Measurements from ENCODE around the gene RAP1GAP2.

RAP1GAP2 gene

GRCh38 chr17:2797637-2798036 lies 1.4 kb downstream of the RAP1GAP2 start:
- FAIRE-seq (no peak), DNase-seq (ENCODE audit: insufficient read length, low spot score) (no peak)
- TF ChIP-seq POLR2A (IDR thresholded peaks at IDR 0.05; ENCODE audit: low read depth, low read length), result no peak

- no peak for FAIRE-seq
- no peak for DNase-seq (ENCODE audit: insufficient read length, low spot score)
- no peak for TF ChIP-seq POLR2A (IDR thresholded peaks at IDR 0.05; ENCODE audit: low read depth, low read length)
Observed at GRCh38 chr17:2798188-2798587, 1.9 kb downstream of the RAP1GAP2 start.

- no peak for TF ChIP-seq POLR2A (IDR thresholded peaks at IDR 0.05; ENCODE audit: low read depth, low read length)
- FAIRE-seq, result no peak
- DNase-seq (ENCODE audit: insufficient read length, low spot score), result no peak
Observed at GRCh38 chr17:2798678-2799077, 2.4 kb downstream of the RAP1GAP2 start.

GRCh38 chr17:2799653-2800052 lies 3.4 kb downstream of the RAP1GAP2 start:
- FAIRE-seq (no peak), DNase-seq (ENCODE audit: insufficient read length, low spot score) (no peak)
- no peak for TF ChIP-seq POLR2A (IDR thresholded peaks at IDR 0.05; ENCODE audit: low read depth, low read length)

GRCh38 chr17:2800367-2800766 lies 4.1 kb downstream of the RAP1GAP2 start:
- TF ChIP-seq POLR2A (IDR thresholded peaks at IDR 0.05; ENCODE audit: low read depth, low read length), result no peak
- FAIRE-seq, result no peak
- DNase-seq (ENCODE audit: insufficient read length, low spot score), result no peak

- DNase-seq (ENCODE audit: insufficient read length, low spot score) (no peak), FAIRE-seq (no peak)
- no peak for TF ChIP-seq POLR2A (IDR thresholded peaks at IDR 0.05; ENCODE audit: low read depth, low read length)
Observed at GRCh38 chr17:2801841-2802240, 5.6 kb downstream of the RAP1GAP2 start.

GRCh38 chr17:2802574-2802973 lies 6.3 kb downstream of the RAP1GAP2 start:
- no peak for DNase-seq (ENCODE audit: insufficient read length, low spot score)
- no peak for TF ChIP-seq POLR2A (IDR thresholded peaks at IDR 0.05; ENCODE audit: low read depth, low read length)
- FAIRE-seq, result no peak

GRCh38 chr17:2803386-2803785 lies 7.1 kb downstream of the RAP1GAP2 start:
- DNase-seq (ENCODE audit: insufficient read length, low spot score), result no peak
- FAIRE-seq, result no peak
- TF ChIP-seq POLR2A (IDR thresholded peaks at IDR 0.05; ENCODE audit: low read depth, low read length), result no peak

GRCh38 chr17:2803971-2804370 lies 7.7 kb downstream of the RAP1GAP2 start:
- FAIRE-seq (no peak), DNase-seq (ENCODE audit: insufficient read length, low spot score) (no peak)
- TF ChIP-seq POLR2A (IDR thresholded peaks at IDR 0.05; ENCODE audit: low read depth, low read length), result no peak

GRCh38 chr17:2804912-2805311 lies 8.7 kb downstream of the RAP1GAP2 start:
- DNase-seq (ENCODE audit: insufficient read length, low spot score) (no peak), FAIRE-seq (no peak)
- TF ChIP-seq POLR2A (IDR thresholded peaks at IDR 0.05; ENCODE audit: low read depth, low read length), result no peak

GRCh38 chr17:2805961-2806360 lies 9.7 kb downstream of the RAP1GAP2 start:
- TF ChIP-seq POLR2A (IDR thresholded peaks at IDR 0.05; ENCODE audit: low read depth, low read length), result no peak
- DNase-seq (ENCODE audit: insufficient read length, low spot score) (no peak), FAIRE-seq (no peak)

- TF ChIP-seq POLR2A (IDR thresholded peaks at IDR 0.05; ENCODE audit: low read depth, low read length), result no peak
- FAIRE-seq (no peak), DNase-seq (ENCODE audit: insufficient read length, low spot score) (no peak)
Observed at GRCh38 chr17:2808367-2809335, 12.4 kb downstream of the RAP1GAP2 start.

- DNase-seq (ENCODE audit: insufficient read length, low spot score) (no peak), FAIRE-seq (no peak)
- no peak for TF ChIP-seq POLR2A (IDR thresholded peaks at IDR 0.05; ENCODE audit: low read depth, low read length)
Observed at GRCh38 chr17:2809337-2809736, 13.1 kb downstream of the RAP1GAP2 start.

GRCh38 chr17:2814049-2814448 lies 17.8 kb downstream of the RAP1GAP2 start:
- DNase-seq (ENCODE audit: insufficient read length, low spot score) (no peak), FAIRE-seq (no peak)
- TF ChIP-seq POLR2A (IDR thresholded peaks at IDR 0.05; ENCODE audit: low read depth, low read length), result no peak
